Naive thymus-derived CD4-positive, alpha-beta T cell (primary cell): Measurements from ENCODE around the gene TMEM117. TPM values are rescaled to one million over a fixed set of nuclear protein-coding genes. Genes with fewer than 3 reads are reported as not detected.

ENCODE experiments used
- ATAC-seq: fragments of 150-1000 bp; cut with Tn5 transposase; 2 replicates; pipeline ENCODE4 v1.10.0; 2021; ENCODE audit warnings: mild to moderate bottlenecking, moderate library complexity
- CTCF ChIA-PET: fragments of 350-600 bp; sonication (Branson Sonifier 250); formaldehyde crosslinking; loops from one replicate; lab custom pipeline; 2021; ENCODE audit warnings: antibody characterized with exemption; lab: Charles Lee
- POLR2A ChIA-PET: fragments of 350-600 bp; sonication (Branson Sonifier 250); formaldehyde crosslinking; loops from one replicate; lab custom pipeline; 2021; ENCODE audit warnings: antibody characterized with exemption, inconsistent platforms; lab: Charles Lee
- DNase-seq, 9 donors: peaks; one replicate each; pipeline versions ENCODE4 v3.0.0 to v3.0.0-alpha.2; 2020 to 2022; ENCODE audit warnings: mixed read lengths in 1 of 9
- H3K27ac ChIP-seq: one replicate; pipeline ENCODE4 v1.7.0; 2013; ENCODE audit warnings: mild to moderate bottlenecking, low read depth, low read length, moderate library complexity
- H3K27me3 ChIP-seq, 2 donors: one replicate each; pipeline ENCODE4 v1.7.0; 2013; ENCODE audit warnings: low read length in 2 of 2, mild to moderate bottlenecking in 2 of 2, moderate library complexity in 2 of 2; ENCODE audit not compliant: control insufficient read depth in 2 of 2, insufficient read depth in 2 of 2
- H3K36me3 ChIP-seq, 3 experiments: 1 replicate in 2 of 3; 2 replicates in 1 of 3; pipeline ENCODE4 v1.7.0; 2013; ENCODE audit warnings: low read length in 3 of 3, mild to moderate bottlenecking in 3 of 3, moderate library complexity in 1 of 3; ENCODE audit not compliant: insufficient read depth in 3 of 3, control insufficient read depth in 2 of 3
- H3K4me1 ChIP-seq, 2 donors: one replicate each; pipeline ENCODE4 v1.7.0; 2013; ENCODE audit warnings: low read length in 2 of 2, mild to moderate bottlenecking in 2 of 2, moderate library complexity in 1 of 2; ENCODE audit not compliant: control insufficient read depth in 2 of 2, insufficient read depth in 2 of 2
- H3K4me3 ChIP-seq: 2 replicates; pipeline ENCODE4 v1.7.0; 2013; ENCODE audit warnings: mild to moderate bottlenecking, low read length
- H3K9me3 ChIP-seq, 3 experiments: 1 replicate in 2 of 3; 2 replicates in 1 of 3; pipeline ENCODE4 v1.7.0; 2013; ENCODE audit warnings: low read length in 3 of 3; ENCODE audit not compliant: control insufficient read depth in 2 of 3
- H3K27ac Mint-ChIP-seq, 9 donors: one replicate each; pipeline ENCODE4 v1.8.0; 2020 to 2022; ENCODE audit warnings: mixed read lengths in 9 of 9, mild to moderate bottlenecking in 8 of 9, moderate library complexity in 5 of 9, inconsistent platforms in 2 of 9
- H3K27me3 Mint-ChIP-seq, 5 donors: one replicate each; pipeline ENCODE4 v1.8.0; 2021 to 2022; ENCODE audit warnings: mixed read lengths in 5 of 5, mild to moderate bottlenecking in 1 of 5
- H3K36me3 Mint-ChIP-seq, 5 donors: one replicate each; pipeline ENCODE4 v1.8.0; 2020 to 2022; ENCODE audit warnings: mixed read lengths in 5 of 5, mild to moderate bottlenecking in 3 of 5, inconsistent platforms in 1 of 5
- H3K4me1 Mint-ChIP-seq, 7 donors: one replicate each; pipeline ENCODE4 v1.8.0; 2020 to 2022; ENCODE audit warnings: mixed read lengths in 7 of 7, mild to moderate bottlenecking in 3 of 7, inconsistent platforms in 1 of 7
- H3K4me3 Mint-ChIP-seq, 10 donors: one replicate each; pipeline ENCODE4 v1.8.0; 2020 to 2022; ENCODE audit warnings: mild to moderate bottlenecking in 10 of 10, mixed read lengths in 10 of 10, moderate library complexity in 6 of 10, inconsistent platforms in 2 of 10
- H3K9me3 Mint-ChIP-seq, 11 donors: one replicate each; pipeline ENCODE4 v1.8.0; 2020 to 2022; ENCODE audit warnings: mixed read lengths in 11 of 11, mild to moderate bottlenecking in 4 of 11, inconsistent platforms in 1 of 11, moderate library complexity in 1 of 11
- intact Hi-C, 2 donors: fragments of 100-400 bp; cut with micrococcal nuclease; formaldehyde crosslinking; loops; one replicate each; pipeline ENCODE4 v1.15.1; 2023
- polyA plus RNA-seq, 2 donors: library from polyadenylated mRNA; unstranded; fragments of 300-500 nt; fragmentation: Illumina TruSeq; gene quantifications; one replicate each; pipeline ENCODE4 v1.2.3, GENCODE V29; 2021
- total RNA-seq, 6 experiments: library from RNA in 5 of 6; stranded (reverse) in 5 of 6; gene quantifications; 1 replicate in 5 of 6; 2 replicates in 1 of 6; pipeline ENCODE4 v1.2.3 and lab custom pipeline; 2021 to 2026

Gene TMEM117
- total and polyA plus RNA-seq, 7 experiments from 2014 or later: 0.31 to 6.6 (median 4.2) TPM

DNA sequence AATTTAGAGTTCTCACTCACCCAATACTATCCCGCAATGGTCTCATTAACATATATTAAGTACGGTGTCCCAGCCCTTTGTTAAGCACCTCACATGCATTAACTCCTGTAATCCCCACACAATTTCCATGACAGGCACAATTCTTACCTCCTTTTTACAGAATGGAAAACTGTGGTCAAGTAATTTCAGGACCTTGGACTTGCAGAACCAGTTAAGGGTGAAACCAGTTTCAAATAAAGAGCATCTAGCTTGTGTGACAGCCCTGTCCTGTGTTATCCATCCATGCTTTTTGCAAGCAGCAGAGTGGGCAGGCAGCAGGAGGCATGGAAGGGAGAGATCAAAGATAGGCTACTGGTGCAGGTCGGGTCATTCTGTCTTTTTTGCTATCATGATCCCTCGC, 569.4 kb downstream of the TMEM117 start:
- H3K36me3 Mint-ChIP-seq: no peaks in the 10 kb centered on the region
- H3K27me3 ChIP-seq: no peaks in the 10 kb centered on the region
- CTCF ChIA-PET: no interaction called here

GRCh38 chr12:44422559-44422958, 586.7 kb downstream of the TMEM117 start:
- Histone ChIP-seq H3K4me1 (no peaks in the 10 kb centered on the region), H3K27ac (no peak overlapping the region), H3K27me3 (no peaks in the 10 kb centered on the region), H3K9me3 (no peaks in the 10 kb centered on the region), H3K4me3 (no peak overlapping the region), H3K36me3 (no peaks in the 10 kb centered on the region)
- no peak overlapping the region for H3K4me3 Mint-ChIP-seq
- H3K27me3 Mint-ChIP-seq: peaks cover 2 to 20% (median 15%) of the 10 kb centered on the region in 5 donors
- no peaks in the 10 kb centered on the region for H3K36me3 Mint-ChIP-seq
- peaks cover 0 to 10% (median 2%) of the 10 kb centered on the region in 11 donors for H3K9me3 Mint-ChIP-seq
- POLR2A ChIA-PET: no interaction called here
- H3K27ac Mint-ChIP-seq: no peak overlapping the region
- ATAC-seq: no peak
- no peaks in the 10 kb centered on the region for H3K4me1 Mint-ChIP-seq
- intact Hi-C loops: no loop called here
- CTCF ChIA-PET: no interaction called here
- no peak for DNase-seq

More for the DNA sequence above, 569.4 kb downstream of the TMEM117 start:
- Mint-ChIP-seq H3K27ac (no peak overlapping the region), H3K9me3 (peaks cover 0 to 16% (median 3%) of the 10 kb centered on the region in 11 donors), H3K4me1 (no peaks in the 10 kb centered on the region), H3K27me3 (peaks cover 0 to 17% (median 16%) of the 10 kb centered on the region in 5 donors), H3K4me3 (no peak overlapping the region)
- ATAC-seq: no peak
- no peak for DNase-seq
- Histone ChIP-seq H3K4me1 (no peaks in the 10 kb centered on the region), H3K36me3 (no peaks in the 10 kb centered on the region), H3K4me3 (no peak overlapping the region), H3K27ac (no peak overlapping the region), H3K9me3 (no peaks in the 10 kb centered on the region)
- intact Hi-C loops: no loop called here
- POLR2A ChIA-PET: no interaction called here

- no peak for DNase-seq
- intact Hi-C loops: no loop called here
- ATAC-seq: no peak
- H3K9me3 Mint-ChIP-seq: peaks cover 0 to 5% (median 0%) of the 10 kb centered on the region in 11 donors
- Histone ChIP-seq H3K4me3 (no peak overlapping the region), H3K27ac (no peak overlapping the region), H3K9me3 (no peaks in the 10 kb centered on the region), H3K27me3 (no peaks in the 10 kb centered on the region), H3K4me1 (no peaks in the 10 kb centered on the region), H3K36me3 (no peaks in the 10 kb centered on the region)
- H3K4me3 Mint-ChIP-seq: no peak overlapping the region
- no peaks in the 10 kb centered on the region for H3K4me1 Mint-ChIP-seq
- no peaks in the 10 kb centered on the region for H3K36me3 Mint-ChIP-seq
- ChIA-PET CTCF (no interaction called here), POLR2A (no interaction called here)
- no peak overlapping the region for H3K27ac Mint-ChIP-seq
- peaks cover 0 to 16% (median 5%) of the 10 kb centered on the region in 5 donors for H3K27me3 Mint-ChIP-seq
Measured at GRCh38 chr12:44428825-44429224, 592.9 kb downstream of the TMEM117 start.

DNA sequence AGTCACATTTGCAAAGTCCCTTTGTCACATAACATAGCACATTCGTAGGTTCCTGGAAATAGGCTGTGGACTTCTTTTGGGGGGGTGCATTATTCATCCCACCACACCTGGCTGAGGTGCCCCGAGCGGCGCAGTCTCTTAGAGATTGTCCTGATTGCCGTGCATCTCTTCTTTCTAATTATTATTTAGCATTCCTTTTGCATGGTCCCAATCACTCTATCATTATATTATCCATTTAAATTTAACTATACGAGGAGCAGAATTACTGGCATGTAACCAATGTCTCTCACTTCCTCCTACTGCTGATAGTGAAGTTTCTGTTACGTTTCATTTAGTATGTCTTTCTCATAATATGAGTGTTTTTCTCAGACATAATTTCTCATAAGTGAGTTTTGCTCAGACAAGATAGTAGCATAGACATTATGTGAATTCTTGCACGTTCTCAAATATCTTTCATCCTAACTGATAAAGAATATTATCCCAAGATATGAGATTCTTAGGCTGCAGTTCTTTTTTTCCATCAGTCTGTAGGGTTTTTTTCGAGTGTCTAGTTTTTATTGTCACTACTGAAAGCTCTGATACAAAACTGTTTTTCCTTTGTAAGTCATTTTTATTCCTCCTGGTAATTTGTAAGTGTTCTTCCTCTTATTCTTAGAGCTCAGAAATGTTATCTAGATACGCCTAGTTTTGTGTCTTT, 595.9 kb downstream of the TMEM117 start:
- Histone ChIP-seq H3K36me3 (no peaks in the 10 kb centered on the region), H3K27me3 (no peaks in the 10 kb centered on the region), H3K27ac (no peak overlapping the region), H3K9me3 (no peaks in the 10 kb centered on the region), H3K4me1 (no peaks in the 10 kb centered on the region), H3K4me3 (no peak overlapping the region)
- DNase-seq (no peak), ATAC-seq (no peak)
- intact Hi-C loops: no loop called here
- Mint-ChIP-seq H3K27ac (no peak overlapping the region), H3K27me3 (peaks cover 0 to 14% (median 2%) of the 10 kb centered on the region in 5 donors), H3K4me3 (no peak overlapping the region), H3K36me3 (no peaks in the 10 kb centered on the region), H3K9me3 (peaks cover 0 to 5% (median 0%) of the 10 kb centered on the region in 11 donors), H3K4me1 (no peaks in the 10 kb centered on the region)
- ChIA-PET CTCF (no interaction called here), POLR2A (no interaction called here)

DNA sequence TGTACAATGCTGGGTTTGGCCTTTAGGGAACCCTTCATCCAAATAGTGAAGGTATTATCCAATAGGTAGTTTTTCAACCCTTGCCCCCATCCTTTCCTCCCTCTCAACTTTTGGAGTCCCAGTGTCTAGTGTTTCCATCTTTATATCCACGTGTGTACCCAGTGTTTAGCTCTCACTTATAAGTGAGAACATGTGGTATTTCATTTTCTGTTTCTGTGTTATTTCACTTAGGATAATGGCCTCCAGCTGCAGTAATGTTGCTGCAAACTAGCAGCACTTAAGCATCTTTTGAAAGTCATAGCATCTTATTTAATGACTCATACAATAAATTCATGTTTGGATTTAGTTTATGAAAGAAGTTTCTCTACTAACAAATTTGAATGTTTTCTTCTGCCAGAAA, 597.8 kb downstream of the TMEM117 start:
- intact Hi-C loops: no loop called here
- DNase-seq (no peak), ATAC-seq (no peak)
- Histone ChIP-seq H3K36me3 (no peaks in the 10 kb centered on the region), H3K27ac (no peak overlapping the region), H3K9me3 (no peaks in the 10 kb centered on the region), H3K4me1 (no peaks in the 10 kb centered on the region), H3K4me3 (no peak overlapping the region), H3K27me3 (no peaks in the 10 kb centered on the region)
- ChIA-PET POLR2A (no interaction called here), CTCF (no interaction called here)
- Mint-ChIP-seq H3K4me1 (no peaks in the 10 kb centered on the region), H3K4me3 (no peak overlapping the region), H3K27ac (no peak overlapping the region), H3K36me3 (no peaks in the 10 kb centered on the region), H3K27me3 (peaks cover 0 to 11% (median 2%) of the 10 kb centered on the region in 5 donors), H3K9me3 (peaks cover 0 to 5% (median 0%) of the 10 kb centered on the region in 11 donors)

- no peak overlapping the region for H3K27ac Mint-ChIP-seq
Measured at GRCh38 chr12:44436756-44437155, 600.9 kb downstream of the TMEM117 start.

More at GRCh38 chr12:44436756-44437155, 600.9 kb downstream of the TMEM117 start:
- peaks cover 0 to 6% (median 4%) of the 10 kb centered on the region in 5 donors for H3K27me3 Mint-ChIP-seq
- DNase-seq (no peak), ATAC-seq (no peak)
- H3K4me1 ChIP-seq: no peaks in the 10 kb centered on the region
- no peak overlapping the region for H3K27ac ChIP-seq
- H3K9me3 Mint-ChIP-seq: peaks cover 0 to 5% (median 0%) of the 10 kb centered on the region in 11 donors
- CTCF ChIA-PET: no interaction called here
- H3K27me3 ChIP-seq: no peaks in the 10 kb centered on the region
- H3K4me3 ChIP-seq: no peak overlapping the region
- no peaks in the 10 kb centered on the region for H3K9me3 ChIP-seq
- no peaks in the 10 kb centered on the region for H3K36me3 ChIP-seq
- H3K4me1 Mint-ChIP-seq: no peaks in the 10 kb centered on the region
- intact Hi-C loops: no loop called here
- POLR2A ChIA-PET: no interaction called here
- H3K4me3 Mint-ChIP-seq: no peak overlapping the region
- no peaks in the 10 kb centered on the region for H3K36me3 Mint-ChIP-seq
